NT2/D1 (cell line): ENCODE data around the gene RNF212.

ENCODE experiments used
- DNase-seq: peaks from one replicate; pipeline ENCODE4 v3.0.0-alpha.2; 2011; ENCODE audit warnings: low read depth, low spot score
- H3K27me3 ChIP-seq: 2 replicates; pipeline ENCODE4 v1.6.0; 2011; ENCODE audit warnings: mild to moderate bottlenecking; ENCODE audit not compliant: insufficient read length, insufficient read depth
- H3K36me3 ChIP-seq: 2 replicates; pipeline ENCODE4 v1.6.1; 2011; ENCODE audit warnings: mild to moderate bottlenecking, low read length, mixed read lengths; ENCODE audit not compliant: insufficient read depth, insufficient read length
- H3K4me1 ChIP-seq: 2 replicates; pipeline ENCODE4 v1.5.1; 2011; ENCODE audit not compliant: insufficient read depth, insufficient read length
- H3K4me3 ChIP-seq: 2 replicates; pipeline ENCODE4 v1.5.1; 2011; ENCODE audit warnings: low read depth; ENCODE audit not compliant: insufficient read length
- H3K9ac ChIP-seq: 2 replicates; pipeline ENCODE4 v1.6.0; 2011; ENCODE audit warnings: low read depth; ENCODE audit not compliant: insufficient read length
- H3K9me3 ChIP-seq: 2 replicates; pipeline ENCODE4 v1.5.1; 2011; ENCODE audit warnings: mild to moderate bottlenecking, low read length; ENCODE audit not compliant: insufficient read depth
- SUZ12 ChIP-seq: IDR thresholded peaks from 2 replicates; pipeline ENCODE4 v1.6.1; 2011; ENCODE audit not compliant: insufficient read length, insufficient read depth; ENCODE audit errors: extremely low read depth
- YY1 ChIP-seq: IDR thresholded peaks from 2 replicates; pipeline ENCODE4 v1.6.1; 2011; ENCODE audit not compliant: insufficient read length, insufficient read depth
- ZNF274 ChIP-seq: IDR thresholded peaks from 2 replicates; pipeline ENCODE4 v1.6.1; 2011; ENCODE audit warnings: mild to moderate bottlenecking, low read depth, low read length

Gene RNF212

GRCh38 chr4:1030031-1030430 lies 83.3 kb downstream of the RNF212 start:
- Histone ChIP-seq H3K4me3 (no peak overlapping the region), H3K27me3 (peaks cover 6% of the 10 kb centered on the region), H3K4me1 (peaks cover 26% of the 10 kb centered on the region), H3K9me3 (no peaks in the 10 kb centered on the region), H3K36me3 (peaks cover 11% of the 10 kb centered on the region), H3K9ac (peak overlapping the region; percentile 21)
- TF ChIP-seq ZNF274 (no peak), SUZ12 (no peak), YY1 (no peak)
- DNase-seq = no peak

GRCh38 chr4:1029529-1029928 lies 83.8 kb downstream of the RNF212 start:
- peak overlapping the region; percentile 21 for H3K9ac ChIP-seq
- H3K9me3 ChIP-seq = no peaks in the 10 kb centered on the region
- no peak overlapping the region for H3K4me3 ChIP-seq
- no peak for DNase-seq
- peaks cover 15% of the 10 kb centered on the region for H3K36me3 ChIP-seq
- no peak for TF ChIP-seq ZNF274
- TF ChIP-seq YY1 = no peak
- no peak for TF ChIP-seq SUZ12
- peaks cover 6% of the 10 kb centered on the region for H3K27me3 ChIP-seq
- H3K4me1 ChIP-seq = peaks cover 26% of the 10 kb centered on the region

DNA sequence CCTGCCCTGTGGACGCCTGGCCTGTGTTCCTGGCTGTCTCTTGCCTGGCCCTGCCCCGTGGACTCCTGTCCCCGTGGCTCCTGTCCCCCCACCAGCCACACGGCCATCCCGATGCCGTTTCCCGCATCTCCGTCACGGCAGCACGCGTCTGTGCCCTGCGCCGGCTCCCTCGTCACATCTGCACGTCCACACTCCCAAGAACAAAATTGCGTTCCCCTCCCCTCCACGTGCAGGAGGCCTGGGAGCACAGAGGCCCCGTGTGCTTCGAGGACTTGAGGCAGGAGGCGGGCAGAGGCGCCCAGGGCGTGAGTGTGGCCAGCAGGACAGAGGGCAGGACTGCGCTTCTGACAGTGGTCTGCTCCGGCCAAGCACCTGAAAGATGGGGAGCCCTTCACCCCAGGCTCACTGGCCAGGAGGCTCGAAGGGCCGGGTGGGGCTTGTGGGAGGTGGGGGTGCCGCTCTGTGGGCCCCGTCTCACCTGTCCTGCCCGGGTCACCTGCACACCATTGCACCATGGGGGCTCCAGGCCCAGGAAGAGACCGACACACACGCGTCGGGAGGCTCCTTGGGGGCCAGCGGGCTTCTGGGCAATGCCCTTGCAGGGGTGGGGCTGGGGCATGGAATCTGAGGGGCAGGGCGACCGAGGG lies 84.7 kb downstream of the RNF212 start:
- H3K9me3 ChIP-seq = no peaks in the 10 kb centered on the region
- no peak overlapping the region for H3K4me3 ChIP-seq
- H3K27me3 ChIP-seq = peaks cover 6% of the 10 kb centered on the region
- H3K9ac ChIP-seq = no peak overlapping the region
- no peak for DNase-seq
- peaks cover 19% of the 10 kb centered on the region for H3K36me3 ChIP-seq
- peaks cover 22% of the 10 kb centered on the region for H3K4me1 ChIP-seq
- TF ChIP-seq YY1 (no peak), SUZ12 (no peak), ZNF274 (no peak)

- DNase-seq = no peak
- Histone ChIP-seq H3K9ac (no peak overlapping the region), H3K4me3 (no peak overlapping the region), H3K4me1 (peaks cover 25% of the 10 kb centered on the region), H3K9me3 (no peaks in the 10 kb centered on the region), H3K27me3 (peaks cover 4% of the 10 kb centered on the region), H3K36me3 (peaks cover 19% of the 10 kb centered on the region)
- TF ChIP-seq ZNF274 = no peak
- TF ChIP-seq SUZ12 = no peak
- no peak for TF ChIP-seq YY1
Measured at GRCh38 chr4:1027915-1028238, 85.5 kb downstream of the RNF212 start.

DNA sequence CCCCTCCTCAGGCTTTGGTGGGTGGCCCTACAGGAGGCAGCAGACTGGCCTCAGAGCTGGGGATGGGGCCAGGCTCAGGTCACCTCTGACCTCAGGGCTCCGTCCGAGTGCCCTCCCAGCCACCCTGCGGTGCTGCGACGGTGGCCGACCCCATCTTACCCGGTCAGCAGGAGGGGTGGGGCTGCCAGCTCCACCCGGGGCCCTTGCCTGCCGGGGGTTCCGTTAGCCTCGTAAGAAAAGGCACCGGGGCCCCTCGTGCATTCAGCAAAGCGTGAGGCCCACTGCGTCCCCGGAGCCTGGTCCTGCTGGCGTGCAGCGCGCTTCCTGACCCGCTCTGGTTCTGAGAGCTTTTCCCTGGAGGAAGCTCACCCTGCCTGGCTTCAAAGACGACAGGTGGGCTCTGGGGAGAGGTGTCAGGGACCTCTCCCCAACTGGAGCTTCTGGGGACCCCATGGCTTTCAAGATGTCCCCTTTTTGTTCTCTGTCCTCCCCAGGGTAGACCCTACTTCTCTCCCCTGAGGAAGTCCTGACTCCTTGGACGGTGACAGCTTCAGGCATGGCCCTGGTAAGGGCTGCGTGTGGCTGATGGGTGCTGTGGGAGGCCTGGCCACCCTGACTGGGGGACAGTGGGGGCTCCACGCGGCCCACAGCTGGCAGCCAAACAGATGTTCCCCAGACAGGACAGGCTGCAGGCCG lies 86.0 kb downstream of the RNF212 start:
- Histone ChIP-seq H3K4me1 (peaks cover 27% of the 10 kb centered on the region), H3K4me3 (no peak overlapping the region), H3K9me3 (no peaks in the 10 kb centered on the region), H3K36me3 (peaks cover 23% of the 10 kb centered on the region), H3K9ac (no peak overlapping the region), H3K27me3 (peaks cover 5% of the 10 kb centered on the region)
- no peak for DNase-seq
- TF ChIP-seq YY1 = no peak
- TF ChIP-seq ZNF274 = no peak
- TF ChIP-seq SUZ12 = no peak

DNA sequence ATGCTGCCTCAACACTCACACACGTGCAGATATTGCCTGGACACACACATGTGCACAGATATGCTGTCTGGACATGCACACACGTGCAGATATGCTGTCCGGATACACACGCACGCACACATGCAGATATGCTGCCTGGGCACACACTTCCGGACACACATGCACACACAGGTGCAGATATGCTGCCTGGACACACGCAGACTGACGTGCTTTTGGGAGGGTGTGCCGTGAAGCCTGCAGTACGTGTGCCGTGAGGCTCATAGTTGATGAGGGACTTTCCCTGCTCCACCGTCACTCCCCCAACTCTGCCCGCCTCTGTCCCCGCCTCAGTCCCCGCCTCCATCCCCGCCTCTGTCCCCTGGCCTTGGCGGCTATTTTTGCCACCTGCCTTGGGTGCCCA lies 87.2 kb downstream of the RNF212 start:
- Histone ChIP-seq H3K27me3 (peaks cover 16% of the 10 kb centered on the region), H3K4me1 (peaks cover 30% of the 10 kb centered on the region), H3K36me3 (peaks cover 26% of the 10 kb centered on the region), H3K9me3 (no peaks in the 10 kb centered on the region), H3K4me3 (no peak overlapping the region), H3K9ac (no peak overlapping the region)
- TF ChIP-seq YY1 = no peak
- TF ChIP-seq ZNF274 = no peak
- TF ChIP-seq SUZ12 = no peak
- no peak for DNase-seq

DNA sequence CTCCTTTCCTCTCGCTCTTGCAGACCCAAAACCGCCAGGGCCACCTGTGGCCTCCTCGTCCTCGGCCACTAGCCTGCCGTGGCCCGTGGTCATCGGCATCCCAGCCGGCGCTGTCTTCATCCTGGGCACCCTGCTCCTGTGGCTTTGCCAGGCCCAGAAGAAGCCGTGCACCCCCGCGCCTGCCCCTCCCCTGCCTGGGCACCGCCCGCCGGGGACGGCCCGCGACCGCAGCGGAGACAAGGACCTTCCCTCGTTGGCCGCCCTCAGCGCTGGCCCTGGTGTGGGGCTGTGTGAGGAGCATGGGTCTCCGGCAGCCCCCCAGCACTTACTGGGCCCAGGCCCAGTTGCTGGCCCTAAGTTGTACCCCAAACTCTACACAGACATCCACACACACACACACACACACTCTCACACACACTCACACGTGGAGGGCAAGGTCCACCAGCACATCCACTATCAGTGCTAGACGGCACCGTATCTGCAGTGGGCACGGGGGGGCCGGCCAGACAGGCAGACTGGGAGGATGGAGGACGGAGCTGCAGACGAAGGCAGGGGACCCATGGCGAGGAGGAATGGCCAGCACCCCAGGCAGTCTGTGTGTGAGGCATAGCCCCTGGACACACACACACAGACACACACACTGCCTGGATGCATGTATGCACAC lies 88.3 kb downstream of the RNF212 start:
- H3K36me3 ChIP-seq = peaks cover 26% of the 10 kb centered on the region
- H3K9ac ChIP-seq = no peak overlapping the region
- H3K4me1 ChIP-seq = peaks cover 25% of the 10 kb centered on the region

More for the DNA sequence above, 88.3 kb downstream of the RNF212 start:
- Histone ChIP-seq H3K9me3 (no peaks in the 10 kb centered on the region), H3K27me3 (peaks cover 20% of the 10 kb centered on the region), H3K4me3 (no peak overlapping the region)
- no peak for DNase-seq
- TF ChIP-seq YY1 (no peak), SUZ12 (no peak), ZNF274 (no peak)
